Sciatic nerve (tissue), 1 donor: ENCODE results near the gene REC114. TPM values are rescaled to one million over a fixed set of nuclear protein-coding genes. Genes with fewer than 3 reads are reported as not detected.

ENCODE experiments used
- total RNA-seq: library from RNA; stranded (reverse); fragmentation: NEBNext Ultra II Directional; extraction: Animal tissue kit (Norgen Biotek cat#: 25700); gene quantifications from one replicate; pipeline ENCODE4 v1.2.1, GENCODE V29; 2021
- donor health status: DM: no; HTN: no; CAD: no.

REC114 gene
- total RNA-seq, 1 donor from 2014 or later: not detected

Other genes starting within 250 kb of the REC114 start
- not detected for gene HCN4, start 74.2 kb upstream of the REC114 start, total RNA-seq
- gene NPTN, start 190.2 kb downstream of the REC114 start, total RNA-seq: 85.5 TPM
- gene CD276, start 241.2 kb downstream of the REC114 start, total RNA-seq: 47.0 TPM